Measurements from ENCODE around the gene EML4. TPM values are rescaled to one million over a fixed set of nuclear protein-coding genes. Genes with fewer than 3 reads are reported as not detected.
A peak's percentile ranks its signal among the peaks of the same experiment; 100 is the strongest.

The EML4 gene
- total and polyA plus RNA-seq, 2 of the 13 experiments (the other 11 are each of a cell fraction or from before 2014, with no cell fraction given): 243 to 476 TPM

- DNase-seq (ENCODE audit: low spot score) (no peak), ATAC-seq (peak; percentile 2), FAIRE-seq (no peak)
- Histone ChIP-seq H3K36me3 (replicated peaks in 1 of 2; ENCODE audit: control insufficient read depth in 1 of 2, insufficient read depth in 2 of 2, low read length in 2 of 2) (peaks cover 11 to 18% of the 10 kb centered on the region in 2 experiments), H4K20me1 (ENCODE audit: insufficient read depth, low read length) (peaks cover 68% of the 10 kb centered on the region), H3K9me3 (ENCODE audit: low read length) (no peaks in the 10 kb centered on the region), H3K9ac (ENCODE audit: insufficient read depth, low read depth, low read length) (no peak overlapping the region), H3K27me3 (ENCODE audit: control insufficient read depth in 1 of 2, insufficient read depth in 2 of 2, low read length in 2 of 2) (no peaks in the 10 kb centered on the region), H2AFZ (ENCODE audit: low read length) (no peak overlapping the region), H3K79me2 (ENCODE audit: insufficient read depth, low read length) (no peaks in the 10 kb centered on the region), H3K4me1 (ENCODE audit: insufficient read depth, low read length) (peaks cover 16% of the 10 kb centered on the region), H3K27ac (ENCODE audit: extremely low read length, insufficient read depth, low read length) (peak overlapping the region; percentile 5), H3K4me3 (replicated peaks in 1 of 3; ENCODE audit: insufficient read depth in 1 of 3, low read depth in 2 of 3, low read length in 3 of 3) (no peak overlapping the region), H3K4me2 (ENCODE audit: low read depth, low read length) (no peak overlapping the region)
- POLR2A ChIA-PET: no interaction called here
- in situ Hi-C loops (cut with HindIII; ENCODE audit: extremely low pct_ligation_motif_present, low pct_unique_long_range_greater_than_20kb) (no loop called here), intact Hi-C loops (cut with micrococcal nuclease; ENCODE audit: unreplicated experiment) (no loop called here)
- WGBS (ENCODE audit: low lambda C conversion rate): 92% methylated on average over 5 of the region's 5 CpGs
- BruUV-seq (replicated peaks): no TSS peak
- CTCF ChIA-PET (ENCODE audit: low intra/inter-chr PET ratio, low total read pairs): no interaction called here
- TF ChIP-seq ZNF563 (CRISPR knock-in tag; IDR thresholded peaks at IDR 0.05) (no peak; the same call in 1 of the 2 replicates), ZBTB38 (CRISPR knock-in tag; IDR thresholded peaks at IDR 0.05) (peak; percentile 55; the same call in 1 of the 2 replicates), FOXK1 (CRISPR knock-in tag; IDR thresholded peaks at IDR 0.05; ENCODE audit: borderline replicate concordance, low read depth) (no peak), NR1H2 (CRISPR knock-in tag; IDR thresholded peaks at IDR 0.05; ENCODE audit: borderline replicate concordance, low read depth) (no peak), AKNA (CRISPR knock-in tag; IDR thresholded peaks at IDR 0.05; ENCODE audit: borderline replicate concordance) (no peak), PCBP2 (optimal IDR thresholded peaks at IDR 0.05; ENCODE audit: low read depth, low read length, poor library complexity, severe bottlenecking) (no peak), FUBP1 (CRISPR knock-in tag; IDR thresholded peaks at IDR 0.05; ENCODE audit: borderline replicate concordance) (0 out of 2 replicates have a peak, but pooled peaks have one; percentile 46), SAFB2 (CRISPR knock-in tag; IDR thresholded peaks at IDR 0.05; ENCODE audit: borderline replicate concordance, low read depth) (peak; percentile 85; the same call in 1 of the 2 replicates), SPEN (CRISPR knock-in tag; IDR thresholded peaks at IDR 0.05; ENCODE audit: low read depth) (peak; percentile 59; the same call in 1 of the 2 replicates), ZNF691 (CRISPR knock-in tag; IDR thresholded peaks at IDR 0.05; ENCODE audit: borderline replicate concordance, low read depth) (peak; percentile 29; the same call in 1 of the 2 replicates), RBM22 (optimal IDR thresholded peaks at IDR 0.05; ENCODE audit: low read length) (peak; percentile 83), STAG1 (CRISPR knock-in tag; IDR thresholded peaks at IDR 0.05) (peak; percentile 2; the same call in 1 of the 2 replicates), HNRNPK (IDR thresholded peaks at IDR 0.05; ENCODE audit: low read depth, low read length, poor library complexity, severe bottlenecking) (no peak), ZNF713 (CRISPR knock-in tag; IDR thresholded peaks at IDR 0.05) (0 out of 2 replicates have a peak, but pooled peaks have one; percentile 30), DNMT1 (CRISPR knock-in tag; IDR thresholded peaks at IDR 0.05) (no peak), CBFB (CRISPR knock-in tag; IDR thresholded peaks at IDR 0.05) (no peak), ZNF264 (CRISPR knock-in tag; IDR thresholded peaks at IDR 0.05) (no peak), HNRNPL (IDR thresholded peaks at IDR 0.05; ENCODE audit: low read depth, low read length) (no peak)
Measured at GRCh38 chr2:42337356-42337820, 168.2 kb downstream of the EML4 start.

Measured in HepG2 (cell line).